Natural killer cell (primary cell): ENCODE results near the gene GAS2L3. TPM values are rescaled to one million over a fixed set of nuclear protein-coding genes. Genes with fewer than 3 reads are reported as not detected.

Experiments
- ATAC-seq, 3 donors: fragments of 150-1000 bp in 2 of 3; fragments of 200-7000 bp in 1 of 3; cut with Tn5 transposase; 1 replicate in 1 of 3; 2 replicates in 2 of 3; pipeline ENCODE4 v1.10.0; 2021; ENCODE audit warnings: mild to moderate bottlenecking in 2 of 3, moderate library complexity in 2 of 3
- DNase-seq, 2 donors: peaks; one replicate each; pipeline versions ENCODE4 v3.0.0 to v3.0.0-alpha.2; 2013 to 2021; ENCODE audit warnings: mixed read lengths in 1 of 2
- H3K27ac ChIP-seq: one replicate; pipeline ENCODE4 v1.5.1; 2013; ENCODE audit warnings: mild to moderate bottlenecking, low read length
- H3K27me3 ChIP-seq: one replicate; pipeline ENCODE4 v1.6.1; 2013; ENCODE audit warnings: low read length; ENCODE audit not compliant: control insufficient read depth, insufficient read depth
- H3K36me3 ChIP-seq: one replicate; pipeline ENCODE4 v1.6.1; 2013; ENCODE audit warnings: low read length; ENCODE audit not compliant: control insufficient read depth, insufficient read depth
- H3K4me1 ChIP-seq: one replicate; pipeline ENCODE4 v1.6.1; 2013; ENCODE audit warnings: low read length; ENCODE audit not compliant: control insufficient read depth, insufficient read depth
- H3K4me3 ChIP-seq: one replicate; pipeline ENCODE4 v1.5.1; 2013; ENCODE audit warnings: low read length
- H3K9me3 ChIP-seq: one replicate; pipeline ENCODE4 v1.6.1; 2013; ENCODE audit warnings: low read length; ENCODE audit not compliant: control insufficient read depth, insufficient read depth
- H3K27ac Mint-ChIP-seq, 2 donors: one replicate each; pipeline ENCODE4 v1.8.0; 2022; ENCODE audit warnings: mild to moderate bottlenecking in 2 of 2, mixed read lengths in 2 of 2, moderate library complexity in 1 of 2
- H3K27me3 Mint-ChIP-seq, 2 donors: one replicate each; pipeline ENCODE4 v1.8.0; 2022; ENCODE audit warnings: low read depth in 2 of 2, mixed read lengths in 2 of 2
- H3K36me3 Mint-ChIP-seq: one replicate; pipeline ENCODE4 v1.8.0; 2022; ENCODE audit warnings: mixed read lengths
- H3K4me1 Mint-ChIP-seq, 2 donors: one replicate each; pipeline ENCODE4 v1.8.0; 2022; ENCODE audit warnings: mixed read lengths in 2 of 2
- H3K4me3 Mint-ChIP-seq: one replicate; pipeline ENCODE4 v1.8.0; 2022; ENCODE audit warnings: mild to moderate bottlenecking, moderate library complexity, mixed read lengths
- H3K9me3 Mint-ChIP-seq, 2 donors: one replicate each; pipeline ENCODE4 v1.8.0; 2022; ENCODE audit warnings: mixed read lengths in 2 of 2
- WGBS: methylation state at CpG from one replicate; pipeline ENCODE4 v1.1.7; 2013; ENCODE audit warnings: missing lambda C conversion rate; ENCODE audit not compliant: insufficient coverage; 5-methylcytosine and 5-hydroxymethylcytosine counted together
- intact Hi-C: fragments of 100-400 bp; cut with micrococcal nuclease; formaldehyde crosslinking; loops from one replicate; pipeline ENCODE4 v1.14.2; 2022
- total RNA-seq, 4 donors: library from RNA; stranded (reverse); fragments of 120-200 nt in 1 of 4; gene quantifications; one replicate each; pipeline versions ENCODE4 v1.2.3 to v1.2.4, GENCODE V29; 2013 to 2022
- TF ChIP-seq, protein P1 (sequence below): fragments of 200-600 bp; IDR thresholded peaks from one replicate; pipeline ENCODE4 v1.8.0; 2022; ENCODE audit warnings: antibody characterized with exemption

Gene GAS2L3
- total RNA-seq, 3 donors from 2014 or later (not counting 1 experiment from before 2014, with no cell fraction given): 0.66 to 1.4 (median 1.0) TPM

- peaks cover 32 to 54% of the 10 kb centered on the region in 2 donors for H3K27me3 Mint-ChIP-seq
- H3K27ac ChIP-seq: no peak overlapping the region
- ATAC-seq: no peak
- H3K27me3 ChIP-seq: no peaks in the 10 kb centered on the region
- H3K36me3 ChIP-seq: no peaks in the 10 kb centered on the region
- DNase-seq: peak in 1 of 2 donors; percentile 4
- no peaks in the 10 kb centered on the region for H3K4me1 ChIP-seq
- no peak overlapping the region for H3K27ac Mint-ChIP-seq
- no peak overlapping the region for H3K4me3 ChIP-seq
- TF ChIP-seq, protein P1, sequence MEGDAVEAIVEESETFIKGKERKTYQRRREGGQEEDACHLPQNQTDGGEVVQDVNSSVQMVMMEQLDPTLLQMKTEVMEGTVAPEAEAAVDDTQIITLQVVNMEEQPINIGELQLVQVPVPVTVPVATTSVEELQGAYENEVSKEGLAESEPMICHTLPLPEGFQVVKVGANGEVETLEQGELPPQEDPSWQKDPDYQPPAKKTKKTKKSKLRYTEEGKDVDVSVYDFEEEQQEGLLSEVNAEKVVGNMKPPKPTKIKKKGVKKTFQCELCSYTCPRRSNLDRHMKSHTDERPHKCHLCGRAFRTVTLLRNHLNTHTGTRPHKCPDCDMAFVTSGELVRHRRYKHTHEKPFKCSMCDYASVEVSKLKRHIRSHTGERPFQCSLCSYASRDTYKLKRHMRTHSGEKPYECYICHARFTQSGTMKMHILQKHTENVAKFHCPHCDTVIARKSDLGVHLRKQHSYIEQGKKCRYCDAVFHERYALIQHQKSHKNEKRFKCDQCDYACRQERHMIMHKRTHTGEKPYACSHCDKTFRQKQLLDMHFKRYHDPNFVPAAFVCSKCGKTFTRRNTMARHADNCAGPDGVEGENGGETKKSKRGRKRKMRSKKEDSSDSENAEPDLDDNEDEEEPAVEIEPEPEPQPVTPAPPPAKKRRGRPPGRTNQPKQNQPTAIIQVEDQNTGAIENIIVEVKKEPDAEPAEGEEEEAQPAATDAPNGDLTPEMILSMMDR: no peak
- intact Hi-C loops: no loop called here
- WGBS: 50% methylated on average over 2 of the region's 3 CpGs
- H3K36me3 Mint-ChIP-seq: no peaks in the 10 kb centered on the region
- H3K9me3 Mint-ChIP-seq: no peaks in the 10 kb centered on the region
- no peaks in the 10 kb centered on the region for H3K4me1 Mint-ChIP-seq
- no peak overlapping the region for H3K4me3 Mint-ChIP-seq
- no peaks in the 10 kb centered on the region for H3K9me3 ChIP-seq
Observed at GRCh38 chr12:100566887-100567637, 6.4 kb upstream of the GAS2L3 start.

DNA sequence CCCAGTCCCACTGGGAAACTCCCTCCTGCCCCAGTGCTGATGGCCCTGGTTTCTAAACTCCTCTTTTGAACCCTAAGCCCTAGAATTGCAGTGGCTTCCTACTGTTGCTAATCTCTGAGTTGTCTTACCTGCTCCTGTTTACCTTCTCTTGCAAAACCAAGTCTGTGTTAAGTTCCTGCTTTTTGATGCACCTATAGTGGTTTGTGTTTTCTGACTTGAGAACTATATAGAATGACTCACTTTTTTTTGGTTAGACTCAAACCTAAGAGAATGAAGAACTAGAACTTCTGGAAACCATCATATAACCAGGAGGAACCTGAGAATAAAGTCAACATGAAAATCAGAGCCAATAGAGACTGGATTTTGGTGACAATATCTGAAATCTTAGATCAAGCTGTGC lies 5.5 kb upstream of the GAS2L3 start:
- Histone ChIP-seq H3K4me3 (no peak overlapping the region), H3K4me1 (peaks cover 1% of the 10 kb centered on the region), H3K9me3 (no peaks in the 10 kb centered on the region), H3K27ac (no peak overlapping the region), H3K27me3 (no peaks in the 10 kb centered on the region), H3K36me3 (no peaks in the 10 kb centered on the region)
- intact Hi-C loops: no loop called here
- H3K9me3 Mint-ChIP-seq: no peaks in the 10 kb centered on the region
- no peak for DNase-seq
- no peak overlapping the region for H3K27ac Mint-ChIP-seq
- ATAC-seq: no peak
- H3K36me3 Mint-ChIP-seq: no peaks in the 10 kb centered on the region
- H3K27me3 Mint-ChIP-seq: peaks cover 33 to 49% of the 10 kb centered on the region in 2 donors
- H3K4me1 Mint-ChIP-seq: no peaks in the 10 kb centered on the region
- TF ChIP-seq, protein P1: no peak
- no peak overlapping the region for H3K4me3 Mint-ChIP-seq

- intact Hi-C loops: no loop called here
- H3K9me3 Mint-ChIP-seq: no peaks in the 10 kb centered on the region
- Histone ChIP-seq H3K27ac (no peak overlapping the region), H3K4me3 (no peak overlapping the region), H3K9me3 (no peaks in the 10 kb centered on the region), H3K36me3 (no peaks in the 10 kb centered on the region), H3K27me3 (no peaks in the 10 kb centered on the region), H3K4me1 (peaks cover 15% of the 10 kb centered on the region)
- WGBS: 94% methylated on average over 3 of the region's 3 CpGs
- ATAC-seq: no peak
- DNase-seq: no peak
- no peak overlapping the region for H3K27ac Mint-ChIP-seq
- peaks cover 12% of the 10 kb centered on the region in 2 donors for H3K4me1 Mint-ChIP-seq
- no peaks in the 10 kb centered on the region for H3K36me3 Mint-ChIP-seq
- H3K27me3 Mint-ChIP-seq: peaks cover 14 to 16% of the 10 kb centered on the region in 2 donors
- TF ChIP-seq, protein P1: no peak
- peak overlapping the region; percentile 61 for H3K4me3 Mint-ChIP-seq
Observed at GRCh38 chr12:100572184-100572583, 1.3 kb upstream of the GAS2L3 start.
